Endothelial cell of umbilical vein (primary cell): ENCODE results near the gene RNF175. TPM values are rescaled to one million over a fixed set of nuclear protein-coding genes. Genes with fewer than 3 reads are reported as not detected.

Experiments used
- BruUV-seq: library from RNA; stranded (reverse); fragments of 400-500 nt; replicated peaks from 2 replicates; lab custom pipeline; 2021; lab: Mats Ljungman, UMichigan
- CTCF ChIA-PET: fragments of 300-600, 350-600 bp; sonication (Branson Sonifier 250); formaldehyde crosslinking; loops from one replicate; lab custom pipeline; 2021; ENCODE audit warnings: antibody characterized with exemption, inconsistent platforms; lab: Charles Lee
- POLR2A ChIA-PET: fragments of 300-600, 350-600 bp; sonication (Branson Sonifier 250); formaldehyde crosslinking; loops from one replicate; lab custom pipeline; 2021; ENCODE audit warnings: antibody characterized with exemption, inconsistent platforms; lab: Charles Lee
- DNase-seq: peaks from one replicate; pipeline ENCODE4 v3.0.0-alpha.2; 2011; ENCODE audit warnings: low read depth, low spot score
- FAIRE-seq: peaks from 2 replicates; lab custom pipeline; 2011; peaks lifted over from hg19 to GRCh38; lab: Jason Lieb, UNC
- H2AFZ ChIP-seq: 2 replicates; pipeline ENCODE4 v1.6.0; 2012; ENCODE audit warnings: low read depth, low read length, control low read depth, inconsistent platforms
- H3K27ac ChIP-seq: 2 replicates; pipeline ENCODE4 v1.5.1; 2011; ENCODE audit warnings: low read depth, mild to moderate bottlenecking, control low read depth, low read length, moderate library complexity; ENCODE audit not compliant: insufficient read depth
- H3K27me3 ChIP-seq, 2 experiments: 2 replicates each; pipeline versions ENCODE4 v1.6.0 to v1.6.1; 2011; ENCODE audit warnings: low read length in 2 of 2, mixed read lengths in 1 of 2; ENCODE audit not compliant: control insufficient read depth in 2 of 2, insufficient read depth in 2 of 2
- H3K36me3 ChIP-seq, 2 experiments: 2 replicates in 1 of 2; 3 replicates in 1 of 2; pipeline ENCODE4 v1.5.1; 2011; ENCODE audit warnings: low read length in 2 of 2, mild to moderate bottlenecking in 1 of 2, moderate library complexity in 1 of 2; ENCODE audit not compliant: control insufficient read depth in 2 of 2, insufficient read depth in 2 of 2; ENCODE audit errors: extremely low read depth in 1 of 2
- H3K4me1 ChIP-seq: 3 replicates; pipeline ENCODE4 v1.5.1; 2011; ENCODE audit warnings: mild to moderate bottlenecking, low read length; ENCODE audit not compliant: control insufficient read depth, insufficient read depth; ENCODE audit errors: extremely low read depth
- H3K4me2 ChIP-seq: 2 replicates; pipeline ENCODE4 v1.6.1; 2011; ENCODE audit warnings: low read length, control low read depth, mixed read lengths; ENCODE audit not compliant: insufficient read depth
- H3K4me3 ChIP-seq, 3 experiments: fragments of 200-600 bp in 1 of 3; sonication (generic), shearing (Covaris generic) in 1 of 3; replicated peaks in 1 of 3; 2 replicates each; pipeline ENCODE4 v1.5.1; 2011 to 2016; ENCODE audit warnings: control low read depth in 3 of 3, low read length in 3 of 3, mild to moderate bottlenecking in 2 of 3, inconsistent platforms in 1 of 3, low read depth in 1 of 3, moderate library complexity in 1 of 3; ENCODE audit not compliant: insufficient read depth in 1 of 3
- H3K79me2 ChIP-seq: 2 replicates; pipeline ENCODE4 v1.6.0; 2012; ENCODE audit warnings: low read length, inconsistent platforms; ENCODE audit not compliant: control insufficient read depth, insufficient read depth
- H3K9ac ChIP-seq: replicated peaks from 2 replicates; pipeline ENCODE3; 2011; ENCODE audit warnings: low read length, control low read depth; ENCODE audit not compliant: insufficient read depth; ENCODE audit errors: extremely low read depth
- H3K9me1 ChIP-seq: replicated peaks from 3 replicates; pipeline ENCODE4 v1.6.0; 2011; ENCODE audit warnings: mild to moderate bottlenecking, low read length; ENCODE audit not compliant: control insufficient read depth, insufficient read depth; ENCODE audit errors: extremely low read depth
- H3K9me3 ChIP-seq: replicated peaks from 2 replicates; pipeline ENCODE4 v1.5.1; 2012; ENCODE audit warnings: low read length, inconsistent platforms; ENCODE audit not compliant: control insufficient read depth, insufficient read depth
- H4K20me1 ChIP-seq: replicated peaks from 2 replicates; pipeline ENCODE3; 2011; ENCODE audit warnings: mild to moderate bottlenecking, low read length; ENCODE audit not compliant: control insufficient read depth, insufficient read depth; ENCODE audit errors: extremely low read depth
- EZH2 ChIP-seq: IDR thresholded peaks from 2 replicates; pipeline ENCODE4 v1.6.1; 2012; ENCODE audit warnings: borderline replicate concordance, low read depth, mild to moderate bottlenecking, moderate library complexity, low read length, inconsistent platforms; ENCODE audit not compliant: severe bottlenecking
- FOS ChIP-seq: IDR thresholded peaks from 2 replicates; pipeline ENCODE4 v1.6.1; 2011; ENCODE audit warnings: mild to moderate bottlenecking, low read length, moderate library complexity, borderline replicate concordance; ENCODE audit not compliant: insufficient read depth
- GATA2 ChIP-seq: IDR thresholded peaks from 2 replicates; pipeline ENCODE4 v1.7.0; 2011; ENCODE audit warnings: low read depth, mild to moderate bottlenecking, moderate library complexity, mixed read lengths, low read length; ENCODE audit not compliant: insufficient read length, insufficient read depth
- JUN ChIP-seq: IDR thresholded peaks from 2 replicates; pipeline ENCODE4 v1.6.1; 2011; ENCODE audit warnings: borderline replicate concordance, low read depth; ENCODE audit not compliant: insufficient read length, insufficient read depth
- MYC ChIP-seq: IDR thresholded peaks from one replicate; pipeline ENCODE4 v1.6.1; 2011; ENCODE audit warnings: mild to moderate bottlenecking, low read depth, low read length
- POLR2A ChIP-seq: IDR thresholded peaks from 2 replicates; pipeline ENCODE4 v1.6.1; 2012; ENCODE audit warnings: low read depth, mild to moderate bottlenecking, control low read depth, low read length
- POLR2AphosphoS5 ChIP-seq: IDR thresholded peaks from 2 replicates; pipeline ENCODE4 v1.6.1; 2012; ENCODE audit warnings: low read depth, mild to moderate bottlenecking, control low read depth, low read length, moderate library complexity; ENCODE audit not compliant: insufficient read depth
- dilution Hi-C: fragments of 300-500 bp; cut with MboI; formaldehyde crosslinking; loops from one replicate; pipeline ENCODE4 v1.15.0; 2019; ENCODE audit warnings: low sequenced_read_pairs; ENCODE audit not compliant: extremely low pct_ligation_motif_present
- intact Hi-C: fragments of 100-400 bp; cut with micrococcal nuclease; formaldehyde crosslinking; loops from one replicate; pipeline ENCODE4 v1.10.0; 2022
- polyA plus RNA-seq, 4 experiments: library from polyadenylated mRNA; depleted of rRNA in 3 of 4; stranded (reverse) in 3 of 4; unstranded in 1 of 4; fragments of >200 nt; gene quantifications; 2 replicates each; pipeline versions ENCODE4 v1.2.1 to v1.2.3, GENCODE V29; 2011 to 2012; ENCODE audit warnings: missing spikeins in 1 of 4
- total RNA-seq: library from RNA; stranded (reverse); gene quantifications from 2 replicates; pipeline ENCODE4 v1.2.3, GENCODE V29; 2021
- TF ChIP-seq, protein P1 (sequence below): IDR thresholded peaks from 2 replicates; pipeline ENCODE4 v1.6.1; 2011; ENCODE audit not compliant: insufficient read depth, insufficient read length
- TF ChIP-seq, protein P2 (sequence below), 2 donors: IDR thresholded peaks; 1 replicate in 1 of 2; 2 replicates in 1 of 2; pipeline ENCODE4 v1.5.1; 2011; ENCODE audit warnings: low read length in 2 of 2, mild to moderate bottlenecking in 2 of 2, moderate library complexity in 2 of 2, control low read depth in 1 of 2, inconsistent platforms in 1 of 2, low read depth in 1 of 2; ENCODE audit not compliant: insufficient read depth in 1 of 2; ENCODE audit errors: extremely low read depth in 1 of 2

The RNF175 gene
- total and polyA plus RNA-seq, 2 donors (not counting 3 experiments of a cell fraction or from before 2014, with no cell fraction given) = not detected

DNA sequence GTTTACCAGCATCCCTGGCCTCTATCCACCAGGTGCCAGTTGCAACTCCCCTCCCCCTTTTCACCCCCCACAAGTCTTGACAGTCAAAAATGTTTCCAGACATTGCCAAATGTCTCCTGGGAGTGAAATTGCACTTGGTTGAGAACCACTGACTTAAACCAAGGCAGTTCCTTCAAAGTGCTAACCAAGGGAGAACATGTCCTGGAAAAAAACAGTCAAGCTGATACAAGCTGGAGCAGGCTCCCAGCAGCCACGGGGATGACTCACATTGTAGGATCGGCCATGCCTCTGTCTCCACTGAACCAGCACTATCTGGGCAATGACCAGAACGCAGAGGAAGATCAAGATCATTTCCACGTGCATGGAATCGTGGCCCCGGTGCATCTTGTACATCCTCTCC is 11.4 kb downstream of the RNF175 start:
- DNase-seq (no peak), FAIRE-seq (no peak)
- Histone ChIP-seq H3K79me2 (no peaks in the 10 kb centered on the region), H3K4me2 (no peak overlapping the region), H3K27me3 (peaks cover 3 to 7% of the 10 kb centered on the region in 2 experiments), H3K9me3 (no peaks in the 10 kb centered on the region), H4K20me1 (no peaks in the 10 kb centered on the region), H2AFZ (no peak overlapping the region), H3K27ac (no peak overlapping the region), H3K4me3 (no peak overlapping the region), H3K4me1 (no peaks in the 10 kb centered on the region), H3K36me3 (no peaks in the 10 kb centered on the region), H3K9me1 (no peaks in the 10 kb centered on the region), H3K9ac (no peak overlapping the region)
- TF ChIP-seq GATA2 (no peak), JUN (no peak), MYC (no peak), EZH2 (no peak), POLR2AphosphoS5 (no peak), FOS (no peak), POLR2A (no peak)
- TF ChIP-seq, protein P1, sequence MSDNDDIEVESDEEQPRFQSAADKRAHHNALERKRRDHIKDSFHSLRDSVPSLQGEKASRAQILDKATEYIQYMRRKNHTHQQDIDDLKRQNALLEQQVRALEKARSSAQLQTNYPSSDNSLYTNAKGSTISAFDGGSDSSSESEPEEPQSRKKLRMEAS = no peak
- TF ChIP-seq, protein P2, sequence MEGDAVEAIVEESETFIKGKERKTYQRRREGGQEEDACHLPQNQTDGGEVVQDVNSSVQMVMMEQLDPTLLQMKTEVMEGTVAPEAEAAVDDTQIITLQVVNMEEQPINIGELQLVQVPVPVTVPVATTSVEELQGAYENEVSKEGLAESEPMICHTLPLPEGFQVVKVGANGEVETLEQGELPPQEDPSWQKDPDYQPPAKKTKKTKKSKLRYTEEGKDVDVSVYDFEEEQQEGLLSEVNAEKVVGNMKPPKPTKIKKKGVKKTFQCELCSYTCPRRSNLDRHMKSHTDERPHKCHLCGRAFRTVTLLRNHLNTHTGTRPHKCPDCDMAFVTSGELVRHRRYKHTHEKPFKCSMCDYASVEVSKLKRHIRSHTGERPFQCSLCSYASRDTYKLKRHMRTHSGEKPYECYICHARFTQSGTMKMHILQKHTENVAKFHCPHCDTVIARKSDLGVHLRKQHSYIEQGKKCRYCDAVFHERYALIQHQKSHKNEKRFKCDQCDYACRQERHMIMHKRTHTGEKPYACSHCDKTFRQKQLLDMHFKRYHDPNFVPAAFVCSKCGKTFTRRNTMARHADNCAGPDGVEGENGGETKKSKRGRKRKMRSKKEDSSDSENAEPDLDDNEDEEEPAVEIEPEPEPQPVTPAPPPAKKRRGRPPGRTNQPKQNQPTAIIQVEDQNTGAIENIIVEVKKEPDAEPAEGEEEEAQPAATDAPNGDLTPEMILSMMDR (IDR thresholded peaks at IDR 0.05; ENCODE audit: extremely low read depth in 1 of 2, insufficient read depth in 1 of 2, low read depth in 1 of 2, low read length in 2 of 2) = no peak
- POLR2A ChIA-PET = no interaction called here
- intact Hi-C loops (no loop called here), dilution Hi-C loops (no loop called here)
- CTCF ChIA-PET = interaction anchor here (0.9 to 5.8 kb wide), 4 partner anchors 10 to 114 kb away, joined by 3 to 96 read pairs (median 4); no protein-coding TSS in a partner anchor
- BruUV-seq = no TSS peak
